Immature natural killer cell (primary cell): Measurements from ENCODE around the gene RCAN1. TPM values are rescaled to one million over a fixed set of nuclear protein-coding genes. Genes with fewer than 3 reads are reported as not detected.

Experiments used
- DNase-seq, 3 donors: peaks; one replicate each; pipeline ENCODE4 v3.0.0; 2022; ENCODE audit warnings: mixed read lengths in 1 of 3
- H3K27ac Mint-ChIP-seq, 6 donors: one replicate each; pipeline ENCODE4 v1.8.0; 2020; ENCODE audit warnings: mixed read lengths in 6 of 6, mild to moderate bottlenecking in 5 of 6, inconsistent platforms in 4 of 6, moderate library complexity in 3 of 6
- H3K27me3 Mint-ChIP-seq, 3 donors: one replicate each; pipeline ENCODE4 v1.8.0; 2020 to 2021; ENCODE audit warnings: low read depth in 3 of 3, mild to moderate bottlenecking in 3 of 3, mixed read lengths in 3 of 3, moderate library complexity in 3 of 3, inconsistent platforms in 1 of 3
- H3K36me3 Mint-ChIP-seq, 3 donors: one replicate each; pipeline ENCODE4 v1.8.0; 2020; ENCODE audit warnings: mixed read lengths in 3 of 3, inconsistent platforms in 2 of 3, mild to moderate bottlenecking in 2 of 3
- H3K4me1 Mint-ChIP-seq, 2 donors: one replicate each; pipeline ENCODE4 v1.8.0; 2020; ENCODE audit warnings: inconsistent platforms in 2 of 2, mild to moderate bottlenecking in 2 of 2, mixed read lengths in 2 of 2, moderate library complexity in 1 of 2
- H3K4me3 Mint-ChIP-seq, 5 donors: one replicate each; pipeline ENCODE4 v1.8.0; 2020; ENCODE audit warnings: mild to moderate bottlenecking in 5 of 5, mixed read lengths in 5 of 5, inconsistent platforms in 3 of 5, moderate library complexity in 3 of 5
- H3K9me3 Mint-ChIP-seq, 6 donors: one replicate each; pipeline ENCODE4 v1.8.0; 2020; ENCODE audit warnings: mild to moderate bottlenecking in 6 of 6, mixed read lengths in 6 of 6, inconsistent platforms in 4 of 6, moderate library complexity in 3 of 6
- polyA plus RNA-seq, 3 donors: library from polyadenylated mRNA; unstranded; fragments of 300-500 nt; fragmentation: Illumina TruSeq; gene quantifications; one replicate each; pipeline ENCODE4 v1.2.3, GENCODE V29; 2021

The RCAN1 gene
- polyA plus RNA-seq, 3 donors from 2014 or later: 14.2 to 24.6 (median 17.5) TPM

GRCh38 chr21:34602061-34602460 lies 12.9 kb downstream of the RCAN1 start:
- Mint-ChIP-seq H3K4me3 (no peak overlapping the region), H3K27ac (no peak overlapping the region), H3K4me1 (no peaks in the 10 kb centered on the region), H3K27me3 (no peaks in the 10 kb centered on the region), H3K36me3 (peaks cover 0 to 3% (median 0%) of the 10 kb centered on the region in 3 donors), H3K9me3 (no peaks in the 10 kb centered on the region)
- DNase-seq: no peak

DNA sequence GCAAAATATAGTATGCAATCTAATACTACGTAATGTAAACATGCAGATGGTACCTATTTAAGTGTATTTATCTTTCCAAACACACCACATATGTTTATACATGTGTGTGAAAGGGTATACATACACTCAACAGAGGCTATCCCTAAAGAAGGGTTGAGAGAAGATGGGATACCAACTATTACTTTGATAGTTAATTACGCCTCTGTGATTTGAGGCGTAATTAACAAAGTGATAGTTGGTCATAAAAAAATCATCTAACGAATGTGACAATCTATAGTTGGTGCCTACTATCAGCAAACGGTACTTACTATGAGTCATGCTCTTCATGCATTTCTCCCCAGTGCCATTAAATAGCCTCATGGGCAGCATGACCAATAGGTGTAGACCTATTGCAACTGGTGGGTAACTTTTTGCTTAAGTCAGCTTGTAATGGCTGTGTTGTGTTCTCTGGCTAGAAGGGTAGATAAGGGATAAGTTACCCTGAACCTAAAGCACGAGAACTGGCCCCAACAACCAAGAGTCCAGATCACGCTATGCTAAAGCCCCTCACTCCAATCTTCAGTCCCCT lies 15.3 kb downstream of the RCAN1 start:
- DNase-seq: no peak
- no peak overlapping the region for H3K4me3 Mint-ChIP-seq
- no peaks in the 10 kb centered on the region for H3K27me3 Mint-ChIP-seq
- no peak overlapping the region for H3K27ac Mint-ChIP-seq
- no peaks in the 10 kb centered on the region for H3K4me1 Mint-ChIP-seq
- H3K9me3 Mint-ChIP-seq: no peaks in the 10 kb centered on the region
- peaks cover 0 to 3% (median 0%) of the 10 kb centered on the region in 3 donors for H3K36me3 Mint-ChIP-seq

DNA sequence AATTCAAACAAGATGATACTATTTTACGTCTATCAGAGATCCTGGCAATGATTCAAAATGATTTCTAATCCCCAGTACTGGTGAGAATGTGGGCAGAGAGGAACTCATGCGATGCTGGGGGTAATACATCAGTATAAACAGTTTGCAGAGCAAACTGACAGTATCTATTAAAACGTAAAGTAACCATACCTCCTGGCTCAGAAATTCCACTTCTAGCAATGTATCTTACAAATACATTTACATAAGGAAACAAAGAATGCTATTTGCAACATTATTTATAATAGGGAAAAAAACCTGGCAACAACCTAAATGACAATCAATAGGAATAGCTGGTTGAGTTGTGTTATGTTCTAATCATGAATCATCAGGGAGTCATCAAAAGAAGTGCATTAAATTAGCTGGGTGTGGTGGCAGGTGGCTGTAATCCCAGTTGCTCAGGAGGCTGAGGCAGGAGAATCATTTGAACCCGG lies 15.9 kb downstream of the RCAN1 start:
- Mint-ChIP-seq H3K4me1 (no peaks in the 10 kb centered on the region), H3K4me3 (no peak overlapping the region), H3K9me3 (no peaks in the 10 kb centered on the region), H3K27ac (no peak overlapping the region), H3K36me3 (no peaks in the 10 kb centered on the region), H3K27me3 (peaks cover 0 to 1% (median 0%) of the 10 kb centered on the region in 3 donors)
- DNase-seq: no peak

- peaks cover 0 to 6% (median 4%) of the 10 kb centered on the region in 3 donors for H3K27me3 Mint-ChIP-seq
- no peaks in the 10 kb centered on the region for H3K36me3 Mint-ChIP-seq
- H3K9me3 Mint-ChIP-seq: no peaks in the 10 kb centered on the region
- no peak for DNase-seq
- H3K4me1 Mint-ChIP-seq: no peaks in the 10 kb centered on the region
- H3K27ac Mint-ChIP-seq: no peak overlapping the region
- no peak overlapping the region for H3K4me3 Mint-ChIP-seq
Measured at GRCh38 chr21:34597406-34597805, 17.5 kb downstream of the RCAN1 start.

DNA sequence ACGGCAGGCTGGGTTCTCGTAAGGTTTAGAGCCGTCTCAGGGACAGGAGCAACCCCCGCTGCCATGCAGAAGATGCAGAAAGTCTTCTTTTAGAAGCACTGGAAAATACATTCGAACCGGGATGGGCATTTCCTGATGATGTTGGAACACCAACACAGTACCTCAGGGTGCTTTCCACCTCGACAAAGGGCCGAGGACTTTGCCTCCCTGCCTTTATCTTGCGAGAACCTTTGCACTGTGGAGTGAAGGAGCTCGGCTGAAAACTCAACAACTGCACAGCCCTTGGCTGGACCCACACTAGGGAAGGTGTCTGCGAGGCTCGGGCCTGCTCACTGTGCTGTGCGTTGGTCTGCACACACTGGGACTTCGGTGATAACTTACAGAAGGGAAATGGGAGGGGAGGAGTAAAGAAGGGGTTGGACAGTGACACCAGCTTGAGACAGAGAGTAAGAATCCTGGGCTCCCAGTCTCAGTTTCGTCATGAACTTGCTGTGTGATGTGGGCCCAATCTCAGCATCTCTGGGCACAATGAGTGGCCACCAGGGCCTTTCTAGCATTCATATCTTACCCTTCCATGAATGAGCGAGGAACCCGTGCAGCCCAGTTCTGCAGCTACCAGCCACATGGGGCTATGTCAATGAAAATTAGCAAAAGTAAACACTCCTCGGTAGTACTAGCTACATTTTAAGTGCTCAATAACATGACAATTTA lies 18.2 kb downstream of the RCAN1 start:
- Mint-ChIP-seq H3K9me3 (no peaks in the 10 kb centered on the region), H3K4me3 (no peak overlapping the region), H3K4me1 (no peaks in the 10 kb centered on the region), H3K27ac (no peak overlapping the region), H3K27me3 (peaks cover 0 to 7% (median 4%) of the 10 kb centered on the region in 3 donors), H3K36me3 (no peaks in the 10 kb centered on the region)
- DNase-seq: no peak

GRCh38 chr21:34595457-34595856 lies 19.5 kb downstream of the RCAN1 start:
- DNase-seq: no peak
- Mint-ChIP-seq H3K9me3 (no peaks in the 10 kb centered on the region), H3K27ac (no peak overlapping the region), H3K36me3 (no peaks in the 10 kb centered on the region), H3K27me3 (peaks cover 0 to 7% (median 4%) of the 10 kb centered on the region in 3 donors), H3K4me3 (no peak overlapping the region), H3K4me1 (peaks cover 4 to 6% of the 10 kb centered on the region in 2 donors)

DNA sequence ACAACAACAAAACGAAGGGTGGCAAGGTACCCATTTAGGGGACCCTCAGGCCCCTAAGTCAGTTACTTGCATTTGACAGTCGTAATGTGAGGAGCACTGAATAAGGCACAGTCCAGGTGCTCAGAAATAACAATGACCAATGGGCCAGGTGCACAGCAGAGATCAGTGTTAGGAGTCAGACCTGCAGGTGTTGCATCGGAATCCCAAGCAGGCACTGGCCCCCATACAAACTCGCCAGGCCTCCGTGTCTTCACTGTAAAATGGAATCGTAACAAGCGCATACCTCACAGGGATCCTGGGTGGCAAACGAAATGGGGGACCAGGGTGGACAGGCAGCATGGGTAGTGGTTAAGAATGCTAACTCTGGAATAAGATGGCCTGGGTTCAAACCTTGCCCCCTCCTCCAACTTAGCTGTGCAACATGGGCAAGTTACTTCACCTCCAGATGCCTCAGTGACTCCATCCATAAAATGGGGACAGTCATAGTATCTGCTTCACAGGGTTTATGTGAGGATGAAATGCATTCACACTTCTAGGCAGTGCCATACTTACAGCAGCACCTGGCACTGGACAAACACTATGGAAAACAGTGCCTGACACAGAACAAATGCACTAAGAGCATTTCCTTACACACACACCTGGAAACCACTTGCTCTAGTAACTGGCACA lies 20.2 kb downstream of the RCAN1 start:
- DNase-seq: no peak
- no peaks in the 10 kb centered on the region for H3K36me3 Mint-ChIP-seq
- H3K27me3 Mint-ChIP-seq: peaks cover 0 to 7% (median 4%) of the 10 kb centered on the region in 3 donors
- H3K4me3 Mint-ChIP-seq: no peak overlapping the region
- no peaks in the 10 kb centered on the region for H3K9me3 Mint-ChIP-seq
- H3K27ac Mint-ChIP-seq: no peak overlapping the region
- H3K4me1 Mint-ChIP-seq: peaks cover 12 to 14% of the 10 kb centered on the region in 2 donors

GRCh38 chr21:34593954-34594531 lies 20.9 kb downstream of the RCAN1 start:
- no peaks in the 10 kb centered on the region for H3K36me3 Mint-ChIP-seq
- peaks cover 0 to 7% (median 4%) of the 10 kb centered on the region in 3 donors for H3K27me3 Mint-ChIP-seq
- H3K4me1 Mint-ChIP-seq: peaks cover 19 to 20% of the 10 kb centered on the region in 2 donors
- no peak for DNase-seq
- H3K4me3 Mint-ChIP-seq: no peak overlapping the region
- H3K9me3 Mint-ChIP-seq: no peaks in the 10 kb centered on the region
- H3K27ac Mint-ChIP-seq: no peak overlapping the region

- no peak for DNase-seq
- no peak overlapping the region for H3K27ac Mint-ChIP-seq
- no peak overlapping the region for H3K4me3 Mint-ChIP-seq
- no peaks in the 10 kb centered on the region for H3K36me3 Mint-ChIP-seq
- peaks cover 21 to 26% of the 10 kb centered on the region in 2 donors for H3K4me1 Mint-ChIP-seq
- peaks cover 0 to 7% (median 4%) of the 10 kb centered on the region in 3 donors for H3K27me3 Mint-ChIP-seq
- H3K9me3 Mint-ChIP-seq: no peaks in the 10 kb centered on the region
Measured at GRCh38 chr21:34593423-34593822, 21.5 kb downstream of the RCAN1 start.

DNA sequence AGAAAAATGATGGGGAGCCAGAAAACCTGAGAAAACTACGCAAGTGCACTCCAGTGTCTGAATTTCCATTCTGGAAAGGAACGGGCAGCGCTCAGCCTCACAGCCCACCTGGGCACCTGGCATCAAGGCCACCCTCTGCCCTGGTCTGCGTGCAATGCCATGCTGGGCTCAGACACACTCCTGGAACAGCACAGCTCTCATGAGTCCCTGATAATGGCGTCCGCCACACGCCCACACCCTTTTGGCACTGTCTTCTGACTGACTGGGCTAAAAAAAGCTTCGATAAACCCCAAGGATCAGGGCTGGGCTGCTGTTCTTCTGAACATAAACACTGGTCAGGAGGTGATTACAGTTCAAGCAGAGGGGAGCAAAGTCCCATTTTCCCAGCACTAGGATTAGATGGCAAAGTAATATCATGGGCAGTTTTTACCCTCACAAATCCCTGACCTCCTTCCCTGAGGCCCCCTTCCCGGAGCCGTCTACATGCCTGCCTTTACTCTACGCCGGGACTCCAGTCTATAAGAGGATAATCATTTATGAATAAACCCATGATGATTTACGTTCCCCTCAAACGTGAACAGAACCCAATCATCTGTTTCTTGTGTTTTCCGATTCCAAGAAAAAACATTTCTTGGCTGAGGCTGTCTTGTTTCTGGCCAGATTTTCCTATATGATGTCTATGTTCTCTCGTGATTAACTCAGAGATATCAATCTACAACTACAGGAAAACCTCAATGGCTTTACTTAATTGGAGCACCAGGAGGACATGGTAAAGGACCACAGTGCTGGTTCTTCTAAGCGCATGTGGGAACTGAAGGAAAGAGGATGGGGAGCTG lies 22.6 kb downstream of the RCAN1 start:
- no peak overlapping the region for H3K27ac Mint-ChIP-seq
- no peak overlapping the region for H3K4me3 Mint-ChIP-seq
- peaks cover 0 to 7% (median 4%) of the 10 kb centered on the region in 3 donors for H3K27me3 Mint-ChIP-seq
- H3K36me3 Mint-ChIP-seq: no peaks in the 10 kb centered on the region
- H3K9me3 Mint-ChIP-seq: no peaks in the 10 kb centered on the region
- no peak for DNase-seq
- peaks cover 21 to 26% of the 10 kb centered on the region in 2 donors for H3K4me1 Mint-ChIP-seq

- DNase-seq: no peak
- H3K36me3 Mint-ChIP-seq: peaks cover 0 to 3% (median 0%) of the 10 kb centered on the region in 3 donors
- no peak overlapping the region for H3K4me3 Mint-ChIP-seq
- peaks cover 0 to 7% (median 4%) of the 10 kb centered on the region in 3 donors for H3K27me3 Mint-ChIP-seq
- H3K4me1 Mint-ChIP-seq: peaks cover 21 to 26% of the 10 kb centered on the region in 2 donors
- H3K27ac Mint-ChIP-seq: no peak overlapping the region
- peaks cover 0 to 3% (median 0%) of the 10 kb centered on the region in 6 donors for H3K9me3 Mint-ChIP-seq
Measured at GRCh38 chr21:34590520-34590919, 24.4 kb downstream of the RCAN1 start.

- Mint-ChIP-seq H3K36me3 (peaks cover 0 to 3% (median 0%) of the 10 kb centered on the region in 3 donors), H3K27ac (peak overlapping the region in 1 of 6 donors; percentile 65), H3K4me3 (peak overlapping the region; percentile 0 to 30 (median 6)), H3K27me3 (peaks cover 0 to 7% (median 4%) of the 10 kb centered on the region in 3 donors), H3K9me3 (peaks cover 0 to 3% (median 0%) of the 10 kb centered on the region in 6 donors), H3K4me1 (peaks cover 21 to 26% of the 10 kb centered on the region in 2 donors)
- peak; percentile 14 to 26 (median 26) for DNase-seq
Measured at GRCh38 chr21:34589511-34590282, 25.2 kb downstream of the RCAN1 start.
